Muscle layer of colon (tissue), 2 donors: Measurements from ENCODE around the gene GABRA6.

ENCODE experiments used
- H3K27ac ChIP-seq: one replicate; pipeline ENCODE4 v1.7.0; 2013; ENCODE audit warnings: low read depth, mild to moderate bottlenecking, low read length, moderate library complexity
- H3K27me3 ChIP-seq, 2 donors: one replicate each; pipeline ENCODE4 v1.7.0; 2013; ENCODE audit warnings: low read length in 2 of 2, mild to moderate bottlenecking in 2 of 2; ENCODE audit not compliant: insufficient read depth in 2 of 2, control insufficient read depth in 1 of 2
- H3K36me3 ChIP-seq: one replicate; pipeline ENCODE4 v1.7.0; 2013; ENCODE audit warnings: mild to moderate bottlenecking, low read length; ENCODE audit not compliant: insufficient read depth
- H3K4me1 ChIP-seq: one replicate; pipeline ENCODE4 v1.7.0; 2013; ENCODE audit warnings: mild to moderate bottlenecking, low read length; ENCODE audit not compliant: insufficient read depth
- H3K4me3 ChIP-seq, 2 donors: one replicate each; pipeline ENCODE4 v1.7.0; 2013; ENCODE audit warnings: low read length in 2 of 2, low read depth in 1 of 2, mild to moderate bottlenecking in 1 of 2, moderate library complexity in 1 of 2
- H3K9ac ChIP-seq: one replicate; pipeline ENCODE4 v1.7.0; 2013; ENCODE audit warnings: low read length
- H3K9me3 ChIP-seq: one replicate; pipeline ENCODE4 v1.7.0; 2013; ENCODE audit warnings: mild to moderate bottlenecking, low read length
- donor health status: abdominal sarcoma.
- donor health status: Adenocarcinoma of cecum.

Gene GABRA6

GRCh38 chr5:161697001-161697400 lies 11.5 kb downstream of the GABRA6 start:
- Histone ChIP-seq H3K27me3 (no peaks in the 10 kb centered on the region), H3K4me3 (no peak overlapping the region), H3K9me3 (no peaks in the 10 kb centered on the region), H3K36me3 (no peaks in the 10 kb centered on the region), H3K4me1 (no peaks in the 10 kb centered on the region), H3K27ac (no peak overlapping the region), H3K9ac (no peak overlapping the region)

GRCh38 chr5:161700065-161700464 lies 14.5 kb downstream of the GABRA6 start:
- Histone ChIP-seq H3K9me3 (no peaks in the 10 kb centered on the region), H3K9ac (no peak overlapping the region), H3K27ac (no peak overlapping the region), H3K36me3 (no peaks in the 10 kb centered on the region), H3K27me3 (no peaks in the 10 kb centered on the region), H3K4me1 (no peaks in the 10 kb centered on the region), H3K4me3 (no peak overlapping the region)

GRCh38 chr5:161703528-161703927 lies 18.0 kb downstream of the GABRA6 start:
- no peaks in the 10 kb centered on the region for H3K9me3 ChIP-seq
- no peak overlapping the region for H3K9ac ChIP-seq
- no peaks in the 10 kb centered on the region for H3K4me1 ChIP-seq
- no peak overlapping the region for H3K4me3 ChIP-seq
- no peak overlapping the region for H3K27ac ChIP-seq
- no peaks in the 10 kb centered on the region for H3K36me3 ChIP-seq
- no peaks in the 10 kb centered on the region for H3K27me3 ChIP-seq

- no peak overlapping the region for H3K4me3 ChIP-seq
- no peaks in the 10 kb centered on the region for H3K9me3 ChIP-seq
- no peaks in the 10 kb centered on the region for H3K36me3 ChIP-seq
- no peak overlapping the region for H3K9ac ChIP-seq
- no peaks in the 10 kb centered on the region for H3K4me1 ChIP-seq
- no peaks in the 10 kb centered on the region for H3K27me3 ChIP-seq
- no peak overlapping the region for H3K27ac ChIP-seq
Measured at GRCh38 chr5:161707382-161707781, 21.9 kb downstream of the GABRA6 start.

- Histone ChIP-seq H3K4me3 (no peak overlapping the region), H3K9me3 (no peaks in the 10 kb centered on the region), H3K4me1 (no peaks in the 10 kb centered on the region), H3K27ac (no peak overlapping the region), H3K27me3 (no peaks in the 10 kb centered on the region), H3K9ac (no peak overlapping the region), H3K36me3 (no peaks in the 10 kb centered on the region)
Measured at GRCh38 chr5:161709239-161709638, 23.7 kb downstream of the GABRA6 start.

- Histone ChIP-seq H3K36me3 (no peaks in the 10 kb centered on the region), H3K4me1 (no peaks in the 10 kb centered on the region), H3K27ac (no peak overlapping the region), H3K9ac (no peak overlapping the region), H3K9me3 (no peaks in the 10 kb centered on the region), H3K4me3 (no peak overlapping the region), H3K27me3 (no peaks in the 10 kb centered on the region)
Measured at GRCh38 chr5:161713042-161713441, 27.5 kb downstream of the GABRA6 start.

- Histone ChIP-seq H3K9me3 (no peaks in the 10 kb centered on the region), H3K4me1 (no peaks in the 10 kb centered on the region), H3K36me3 (no peaks in the 10 kb centered on the region), H3K27me3 (no peaks in the 10 kb centered on the region), H3K27ac (no peak overlapping the region), H3K9ac (no peak overlapping the region), H3K4me3 (no peak overlapping the region)
Measured at GRCh38 chr5:161719157-161719556, 33.6 kb downstream of the GABRA6 start.

- H3K9me3 ChIP-seq, result no peaks in the 10 kb centered on the region
- no peaks in the 10 kb centered on the region for H3K36me3 ChIP-seq
- no peak overlapping the region for H3K27ac ChIP-seq
- H3K4me3 ChIP-seq, result no peak overlapping the region
- H3K9ac ChIP-seq, result no peak overlapping the region
- H3K4me1 ChIP-seq, result no peaks in the 10 kb centered on the region
- H3K27me3 ChIP-seq, result no peaks in the 10 kb centered on the region
Measured at GRCh38 chr5:161720460-161720859, 34.9 kb downstream of the GABRA6 start.

- Histone ChIP-seq H3K4me3 (no peak overlapping the region), H3K36me3 (no peaks in the 10 kb centered on the region), H3K4me1 (no peaks in the 10 kb centered on the region), H3K9me3 (no peaks in the 10 kb centered on the region), H3K27me3 (no peaks in the 10 kb centered on the region), H3K27ac (no peak overlapping the region), H3K9ac (no peak overlapping the region)
Measured at GRCh38 chr5:161734741-161735140, 49.2 kb downstream of the GABRA6 start.

- Histone ChIP-seq H3K4me3 (no peak overlapping the region), H3K4me1 (no peaks in the 10 kb centered on the region), H3K36me3 (no peaks in the 10 kb centered on the region), H3K27me3 (no peaks in the 10 kb centered on the region), H3K9me3 (no peaks in the 10 kb centered on the region), H3K9ac (no peak overlapping the region), H3K27ac (no peak overlapping the region)
Measured at GRCh38 chr5:161740433-161740832, 54.9 kb downstream of the GABRA6 start.

- Histone ChIP-seq H3K4me1 (no peaks in the 10 kb centered on the region), H3K9ac (no peak overlapping the region), H3K27ac (no peak overlapping the region), H3K9me3 (no peaks in the 10 kb centered on the region), H3K4me3 (no peak overlapping the region), H3K27me3 (no peaks in the 10 kb centered on the region), H3K36me3 (no peaks in the 10 kb centered on the region)
Measured at GRCh38 chr5:161744276-161744675, 58.8 kb downstream of the GABRA6 start.

GRCh38 chr5:161745392-161745791 lies 59.9 kb downstream of the GABRA6 start:
- Histone ChIP-seq H3K9ac (no peak overlapping the region), H3K4me1 (no peaks in the 10 kb centered on the region), H3K4me3 (no peak overlapping the region), H3K9me3 (no peaks in the 10 kb centered on the region), H3K36me3 (no peaks in the 10 kb centered on the region), H3K27me3 (no peaks in the 10 kb centered on the region), H3K27ac (no peak overlapping the region)
